ENCODE results near the gene SULF2. TPM values are rescaled to one million over a fixed set of nuclear protein-coding genes. Genes with fewer than 3 reads are reported as not detected.
A peak's percentile ranks its signal among the peaks of the same experiment; 100 is the strongest.

The SULF2 gene
- total RNA-seq, 3 donors from 2014 or later: 36.3 to 62.5 (median 58.0) TPM

DNA sequence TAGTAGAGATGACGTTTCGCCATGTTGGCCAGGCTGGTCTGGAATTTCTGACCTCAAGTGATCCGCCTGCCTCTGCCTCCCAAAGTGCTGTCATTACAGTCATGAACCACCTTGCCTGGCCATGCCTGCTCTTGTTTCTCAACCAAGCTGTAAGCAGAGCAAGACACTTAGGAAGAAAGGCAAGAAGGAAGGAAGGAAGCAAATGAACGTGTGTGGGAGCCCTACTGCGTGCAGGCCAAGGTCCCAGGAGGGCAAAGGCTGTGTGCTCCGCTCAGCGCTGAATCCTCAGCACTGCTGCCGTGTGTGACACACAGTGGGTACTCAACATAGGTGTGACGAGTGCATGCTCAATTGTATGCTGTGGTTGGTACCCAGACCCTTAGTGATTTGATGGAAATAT is 47.4 kb downstream of the SULF2 start:
- Histone ChIP-seq H3K27me3 (no peaks in the 10 kb centered on the region), H3K27ac (no peak overlapping the region), H3K9me3 (no peaks in the 10 kb centered on the region), H3K4me1 (no peaks in the 10 kb centered on the region), H3K4me3 (no peak overlapping the region), H3K36me3 (no peaks in the 10 kb centered on the region)
- TF ChIP-seq, protein P1, sequence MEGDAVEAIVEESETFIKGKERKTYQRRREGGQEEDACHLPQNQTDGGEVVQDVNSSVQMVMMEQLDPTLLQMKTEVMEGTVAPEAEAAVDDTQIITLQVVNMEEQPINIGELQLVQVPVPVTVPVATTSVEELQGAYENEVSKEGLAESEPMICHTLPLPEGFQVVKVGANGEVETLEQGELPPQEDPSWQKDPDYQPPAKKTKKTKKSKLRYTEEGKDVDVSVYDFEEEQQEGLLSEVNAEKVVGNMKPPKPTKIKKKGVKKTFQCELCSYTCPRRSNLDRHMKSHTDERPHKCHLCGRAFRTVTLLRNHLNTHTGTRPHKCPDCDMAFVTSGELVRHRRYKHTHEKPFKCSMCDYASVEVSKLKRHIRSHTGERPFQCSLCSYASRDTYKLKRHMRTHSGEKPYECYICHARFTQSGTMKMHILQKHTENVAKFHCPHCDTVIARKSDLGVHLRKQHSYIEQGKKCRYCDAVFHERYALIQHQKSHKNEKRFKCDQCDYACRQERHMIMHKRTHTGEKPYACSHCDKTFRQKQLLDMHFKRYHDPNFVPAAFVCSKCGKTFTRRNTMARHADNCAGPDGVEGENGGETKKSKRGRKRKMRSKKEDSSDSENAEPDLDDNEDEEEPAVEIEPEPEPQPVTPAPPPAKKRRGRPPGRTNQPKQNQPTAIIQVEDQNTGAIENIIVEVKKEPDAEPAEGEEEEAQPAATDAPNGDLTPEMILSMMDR (IDR thresholded peaks at IDR 0.05): no peak
- TF ChIP-seq POLR2A (IDR thresholded peaks at IDR 0.05) (no peak), POLR2AphosphoS5 (IDR thresholded peaks at IDR 0.05) (no peak)
- no peak for DNase-seq (ENCODE audit: low spot score in 2 of 2)
- intact Hi-C loops (cut with DNase I; ENCODE audit: low total_unique reads): no loop called here

DNA sequence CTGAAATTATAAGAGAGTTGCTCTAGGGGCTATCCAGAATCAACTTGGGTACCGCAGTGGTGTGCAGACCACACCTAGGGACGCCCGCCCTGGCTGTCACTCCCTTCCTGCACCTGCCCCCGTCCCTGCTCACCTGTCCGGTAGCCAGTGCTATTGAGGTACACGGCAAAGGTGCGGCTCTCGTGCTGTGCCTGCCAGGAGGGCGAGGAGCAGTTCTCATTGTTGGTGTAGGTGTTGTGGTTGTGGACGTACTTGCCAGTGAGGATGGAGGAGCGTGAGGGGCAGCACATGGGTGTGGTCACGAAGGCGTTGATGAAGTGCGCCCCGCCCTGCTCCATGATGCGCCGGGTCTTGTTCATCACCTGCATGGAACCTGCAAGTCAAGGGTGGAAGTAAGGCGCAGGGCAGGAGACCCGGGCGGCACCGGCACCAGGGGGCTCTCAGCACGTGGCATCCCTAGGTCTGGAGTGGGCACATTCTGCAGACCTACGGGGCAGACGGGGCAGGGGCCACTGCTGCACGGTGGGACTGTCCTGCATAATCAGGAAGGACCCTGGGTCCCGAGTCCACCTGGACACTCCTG is 48.6 kb downstream of the SULF2 start:
- Histone ChIP-seq H3K36me3 (no peaks in the 10 kb centered on the region), H3K9me3 (no peaks in the 10 kb centered on the region), H3K4me3 (no peak overlapping the region), H3K27ac (no peak overlapping the region), H3K4me1 (no peaks in the 10 kb centered on the region), H3K27me3 (no peaks in the 10 kb centered on the region)
- TF ChIP-seq POLR2AphosphoS5 (IDR thresholded peaks at IDR 0.05) (no peak), POLR2A (IDR thresholded peaks at IDR 0.05) (no peak)
- TF ChIP-seq, protein P1 (IDR thresholded peaks at IDR 0.05): no peak
- intact Hi-C loops (cut with DNase I; ENCODE audit: low total_unique reads): no loop called here
- DNase-seq (ENCODE audit: low spot score in 2 of 2): no peak

DNA sequence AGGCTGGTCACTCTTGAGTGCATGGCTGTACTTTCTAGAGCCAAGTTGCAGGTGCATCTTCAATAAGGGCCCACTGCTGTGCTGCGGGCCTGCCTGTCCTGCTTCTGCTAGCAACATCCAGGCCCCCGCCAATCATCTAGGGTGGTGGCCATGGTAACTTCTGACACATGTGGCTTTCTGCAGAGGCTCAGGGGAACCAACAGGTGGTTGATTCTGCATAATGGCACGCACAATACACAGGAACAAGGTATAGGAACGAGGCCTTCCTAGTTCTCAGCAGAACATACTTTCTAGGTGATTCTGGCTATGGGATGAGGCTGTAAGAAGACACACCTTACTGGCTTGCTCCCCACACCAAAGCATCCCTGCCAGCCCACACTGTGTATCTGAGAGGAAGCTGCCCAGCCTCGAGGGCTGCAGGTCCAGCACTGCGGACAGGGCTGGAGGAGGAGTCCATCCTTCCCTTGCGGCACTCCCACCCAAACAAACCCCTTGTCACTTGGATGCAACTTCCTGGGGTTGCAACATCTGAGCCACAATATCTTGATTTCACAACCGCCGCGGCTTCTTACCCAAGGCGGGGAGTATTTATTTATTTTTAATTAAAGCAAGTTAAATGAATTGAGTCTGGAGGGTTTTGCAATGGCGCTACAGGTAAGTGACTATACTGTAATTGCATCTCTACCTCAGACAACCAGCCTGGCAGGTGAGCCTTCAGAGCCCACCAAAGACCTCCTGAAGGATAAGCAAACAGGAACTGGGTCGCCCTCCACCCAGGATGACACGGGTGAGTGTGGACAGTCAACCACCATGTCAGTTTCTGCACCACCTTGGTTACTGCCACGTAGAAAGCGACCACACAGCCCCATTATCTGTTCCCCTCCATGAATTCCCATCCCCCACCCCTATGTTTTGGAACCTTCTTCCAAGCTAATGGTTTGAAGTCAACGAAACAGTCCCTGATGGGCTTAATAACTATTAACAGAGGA is 49.6 kb downstream of the SULF2 start:
- Histone ChIP-seq H3K4me3 (no peak overlapping the region), H3K27ac (no peak overlapping the region), H3K27me3 (no peaks in the 10 kb centered on the region), H3K36me3 (no peaks in the 10 kb centered on the region), H3K9me3 (no peaks in the 10 kb centered on the region), H3K4me1 (no peaks in the 10 kb centered on the region)
- TF ChIP-seq, protein P1 (IDR thresholded peaks at IDR 0.05): no peak
- TF ChIP-seq POLR2A (IDR thresholded peaks at IDR 0.05): no peak
- TF ChIP-seq POLR2AphosphoS5 (IDR thresholded peaks at IDR 0.05): no peak
- intact Hi-C loops (cut with DNase I; ENCODE audit: low total_unique reads): no loop called here
- DNase-seq (ENCODE audit: low spot score in 2 of 2): peak in 1 of 2 donors; percentile 34

DNA sequence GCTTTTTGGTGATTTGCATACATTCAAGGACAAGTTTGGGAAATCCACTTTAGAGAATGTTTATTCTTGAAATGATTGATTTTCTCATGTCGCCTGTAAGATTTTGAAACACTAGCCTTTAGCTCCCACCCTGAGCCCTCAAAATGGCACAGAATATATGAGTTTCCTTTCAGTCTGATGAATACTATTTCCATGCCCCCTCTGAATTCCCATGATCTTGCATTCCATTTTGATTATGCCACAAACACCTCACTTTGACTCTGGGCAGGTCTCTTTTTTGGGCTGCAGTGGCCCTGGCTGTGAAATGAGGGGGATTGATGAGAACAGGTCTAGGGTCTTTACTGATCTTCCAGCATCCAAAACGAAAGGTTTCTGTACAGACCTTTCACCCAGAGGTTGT is 50.4 kb downstream of the SULF2 start:
- intact Hi-C loops (cut with DNase I; ENCODE audit: low total_unique reads): no loop called here
- H3K27me3 ChIP-seq: no peaks in the 10 kb centered on the region
- H3K4me3 ChIP-seq: no peak overlapping the region
- H3K4me1 ChIP-seq: no peaks in the 10 kb centered on the region
- no peak overlapping the region for H3K27ac ChIP-seq
- no peaks in the 10 kb centered on the region for H3K9me3 ChIP-seq
- no peaks in the 10 kb centered on the region for H3K36me3 ChIP-seq
- no peak for DNase-seq (ENCODE audit: low spot score in 2 of 2)
- TF ChIP-seq POLR2AphosphoS5 (IDR thresholded peaks at IDR 0.05): no peak
- TF ChIP-seq, protein P1 (IDR thresholded peaks at IDR 0.05): no peak
- TF ChIP-seq POLR2A (IDR thresholded peaks at IDR 0.05): no peak

DNA sequence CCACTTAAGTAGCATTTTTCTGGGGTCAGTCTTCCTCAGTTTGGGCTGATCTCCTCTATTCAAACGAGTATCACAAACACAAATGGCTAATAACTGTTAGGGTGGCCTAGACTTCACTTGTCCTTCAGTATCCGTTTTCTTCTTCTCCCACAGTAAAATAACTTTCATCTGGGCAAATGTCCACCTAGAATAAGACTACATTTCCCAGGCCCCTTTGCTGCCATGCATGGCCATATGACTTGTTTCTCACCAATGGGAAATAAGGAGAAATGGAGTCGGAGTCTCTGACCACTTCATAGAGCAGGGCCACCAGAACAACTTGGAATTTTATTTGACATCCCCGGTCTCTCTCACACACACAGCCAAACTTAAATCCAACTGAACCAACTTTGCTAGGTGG is 51.4 kb downstream of the SULF2 start:
- no peak for DNase-seq (ENCODE audit: low spot score in 2 of 2)
- no peaks in the 10 kb centered on the region for H3K27me3 ChIP-seq

More for the DNA sequence above, 51.4 kb downstream of the SULF2 start:
- no peaks in the 10 kb centered on the region for H3K36me3 ChIP-seq
- TF ChIP-seq POLR2AphosphoS5 (IDR thresholded peaks at IDR 0.05) (no peak), POLR2A (IDR thresholded peaks at IDR 0.05) (no peak)
- TF ChIP-seq, protein P1 (IDR thresholded peaks at IDR 0.05): no peak
- no peak overlapping the region for H3K27ac ChIP-seq
- no peaks in the 10 kb centered on the region for H3K9me3 ChIP-seq
- intact Hi-C loops (cut with DNase I; ENCODE audit: low total_unique reads): no loop called here
- no peak overlapping the region for H3K4me3 ChIP-seq
- no peaks in the 10 kb centered on the region for H3K4me1 ChIP-seq
